Stimulated activated CD8-positive, alpha-beta memory T cell treated with anti-CD3 and anti-CD28 coated beads, Interleukin-7, amount 100 ng/mL, for 24 hours (primary cell): ENCODE measurements around the gene EPS15.
"Not testable (repeated sequence)": the region's sequence is repeated elsewhere in the genome, so short reads cannot be mapped to it uniquely, and the experiment has no call there.

Experiments
- DNase-seq: peaks from one replicate; pipeline ENCODE4 v3.0.0-alpha.2; 2020; ENCODE audit warnings: low read depth

The EPS15 gene

DNA sequence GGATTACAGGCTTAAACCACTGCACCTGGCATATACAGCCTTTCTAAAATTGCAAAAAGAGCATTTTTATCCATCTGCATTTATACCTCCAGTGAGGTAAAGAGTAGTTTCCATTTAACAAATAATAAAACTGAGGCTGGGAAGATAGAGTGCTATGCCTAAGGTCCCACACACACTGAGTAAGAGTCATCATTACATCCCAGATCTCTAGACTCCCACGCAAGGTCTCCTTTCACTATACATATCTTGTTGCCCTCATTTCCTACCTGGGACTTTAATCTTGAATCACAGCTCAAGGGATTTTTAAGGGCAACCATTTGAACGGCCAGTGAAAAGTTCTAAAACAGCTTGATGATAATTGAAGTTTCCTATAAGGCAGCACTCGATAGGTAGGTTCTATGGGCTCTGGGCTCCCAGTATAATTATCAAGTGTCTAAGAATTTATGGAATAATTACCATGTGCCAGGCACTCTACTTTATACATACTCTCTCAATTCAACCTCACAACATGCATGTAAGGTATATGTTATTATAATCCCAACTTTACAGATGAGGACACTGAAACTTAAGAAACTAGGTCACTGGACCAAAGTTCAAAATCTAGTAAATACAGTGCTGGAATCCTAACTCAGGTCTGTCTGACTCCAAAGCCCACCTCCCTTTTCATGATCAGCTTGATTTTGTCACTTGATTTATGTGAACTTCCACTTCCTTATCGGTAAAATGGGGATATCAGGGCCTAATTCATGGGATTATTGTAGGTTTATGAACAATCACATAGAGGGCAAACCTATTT, 23.3 kb upstream of the EPS15 start:
- DNase-seq = no peak

DNA sequence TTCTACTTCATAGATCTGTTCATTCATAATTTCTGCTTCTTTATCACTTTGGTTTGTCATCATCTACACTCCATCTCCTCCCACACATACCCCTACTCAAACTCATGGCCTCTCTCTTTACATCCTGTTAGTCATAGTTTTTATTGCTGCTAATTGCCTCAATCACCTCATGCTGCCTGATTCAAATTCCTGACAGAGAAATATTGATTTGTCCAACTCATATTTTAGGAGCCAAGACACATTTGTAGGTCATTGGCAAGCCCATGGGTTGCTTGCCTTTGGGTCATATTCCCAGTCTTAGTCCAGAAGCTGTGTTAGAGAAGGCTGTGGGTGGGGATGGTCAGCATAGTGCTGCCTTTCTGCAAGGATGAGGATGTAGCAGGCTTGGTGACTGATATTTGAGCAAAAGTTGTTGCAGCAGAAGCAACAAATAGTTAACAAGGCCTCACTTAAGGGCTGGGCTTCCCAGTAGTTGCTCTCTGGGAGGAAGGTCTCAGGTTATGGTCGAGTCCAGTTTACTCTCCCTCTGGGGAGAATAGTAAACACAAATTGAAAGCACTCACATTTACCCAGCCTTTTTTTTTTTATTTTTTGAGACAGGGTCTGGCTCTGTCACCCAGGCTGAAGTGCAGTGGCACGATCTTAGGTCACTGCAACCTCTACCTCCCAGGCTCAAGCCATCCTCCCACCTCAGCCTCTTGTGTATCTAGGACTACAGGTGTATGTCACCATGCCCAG, 22.4 kb upstream of the EPS15 start:
- no peak for DNase-seq

DNA sequence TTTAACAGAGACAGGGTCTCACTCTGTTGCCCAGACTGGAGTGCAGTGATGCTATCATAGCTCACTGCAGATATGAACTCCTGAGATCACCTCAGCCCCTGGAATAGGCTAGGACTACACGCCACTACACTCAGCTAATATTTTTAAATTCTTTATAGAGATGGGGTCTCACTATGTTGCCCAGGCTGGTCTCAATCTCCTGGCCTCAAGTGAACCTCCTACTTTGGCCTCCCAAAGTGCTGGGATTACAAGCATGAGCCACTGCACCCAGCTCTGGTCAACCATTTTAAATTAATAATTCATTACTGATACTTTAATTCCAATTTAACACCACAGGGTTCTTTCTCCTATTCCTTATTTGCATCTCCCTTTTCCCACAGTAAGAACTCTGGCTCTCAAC, 18.5 kb upstream of the EPS15 start:
- DNase-seq = no peak

DNA sequence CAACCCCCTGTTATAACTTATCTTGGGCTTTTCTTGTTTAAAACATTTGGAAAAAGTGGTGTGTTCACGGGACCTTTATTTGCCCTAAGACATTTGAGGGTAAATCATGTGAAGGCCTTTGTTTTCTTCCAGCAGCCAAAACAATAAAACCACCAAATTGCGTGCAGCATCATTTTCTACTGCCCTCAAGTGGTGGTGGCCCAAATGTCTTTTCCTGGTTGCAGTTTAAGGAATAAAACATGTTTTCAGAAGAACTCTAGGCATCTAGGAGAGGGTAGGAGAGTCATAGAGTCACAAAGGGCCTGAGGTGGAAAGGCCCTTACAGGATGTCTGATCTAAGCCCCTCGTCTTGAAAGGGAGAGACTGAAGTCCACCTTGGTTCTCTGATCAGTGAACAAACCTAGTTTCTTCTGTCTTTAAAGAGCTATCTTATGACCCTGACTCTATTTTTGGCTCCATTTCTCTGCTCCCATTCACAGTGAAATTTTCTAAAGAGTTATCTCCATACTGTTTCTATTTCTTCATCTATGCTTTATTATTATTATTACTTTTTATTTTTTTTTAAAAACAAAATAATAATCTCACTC, 16.0 kb upstream of the EPS15 start:
- no peak for DNase-seq

DNA sequence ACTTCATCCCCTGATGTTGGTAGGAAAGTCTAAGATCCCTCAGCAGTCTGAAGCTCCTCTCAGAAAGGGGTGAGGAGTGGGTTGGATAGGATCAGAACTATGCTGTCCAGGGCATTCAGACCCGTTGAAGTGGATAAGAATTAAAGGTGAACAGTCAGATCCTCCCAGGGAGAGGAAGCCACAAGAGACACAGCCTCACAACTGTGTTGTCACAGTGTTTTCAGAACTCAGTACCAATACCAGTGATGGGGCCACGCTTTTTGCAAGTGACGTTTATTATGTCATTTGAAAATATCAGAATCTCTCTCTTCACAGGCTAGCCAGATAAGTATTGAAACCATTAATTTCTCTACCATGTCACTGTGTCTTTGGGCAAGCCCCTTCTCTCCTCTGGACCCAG, 15.4 kb upstream of the EPS15 start:
- DNase-seq = no peak

DNA sequence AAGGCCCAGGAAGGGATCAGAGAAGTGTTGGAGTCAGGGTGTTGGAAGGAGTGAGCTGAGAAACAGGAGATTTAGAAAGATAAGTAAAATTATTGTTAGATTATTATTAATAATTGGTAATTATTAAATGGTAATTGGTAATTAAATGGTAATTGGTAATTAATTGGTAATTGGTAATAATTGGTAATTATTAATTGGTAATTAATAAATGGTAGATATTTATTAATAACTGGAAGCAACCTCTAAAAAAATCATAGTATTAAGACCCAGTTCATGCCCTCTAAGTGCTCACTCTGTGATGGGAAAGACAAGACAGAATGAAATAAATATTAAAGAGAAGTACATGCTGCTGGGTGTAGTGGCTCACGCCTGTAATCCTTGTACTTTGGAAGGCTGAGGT, 13.8 kb upstream of the EPS15 start:
- no peak for DNase-seq

DNA sequence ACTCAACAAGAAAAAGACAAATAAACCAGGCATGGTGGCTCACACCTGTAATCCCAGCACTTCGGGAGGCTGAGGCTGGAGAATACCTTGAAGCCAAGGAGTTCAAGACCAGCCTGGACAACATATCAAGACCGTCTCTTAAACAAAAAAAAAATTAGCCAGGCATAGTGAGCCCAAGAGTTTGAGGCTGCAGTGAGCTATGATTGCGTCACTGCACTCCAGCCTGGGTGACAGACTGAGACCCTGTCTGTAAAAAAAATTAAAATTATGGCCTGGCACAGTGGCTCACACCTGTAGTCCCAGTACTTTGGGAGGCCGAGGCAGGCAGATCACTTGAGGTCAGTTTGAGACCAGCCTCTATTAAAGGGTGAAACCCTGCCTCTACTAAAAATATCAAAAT, 11.4 kb upstream of the EPS15 start:
- DNase-seq = not testable (repeated sequence)

GRCh38 chr1:51527144-51527543, 8.1 kb upstream of the EPS15 start:
- DNase-seq = no peak

GRCh38 chr1:51526248-51526647, 7.2 kb upstream of the EPS15 start:
- no peak for DNase-seq

DNA sequence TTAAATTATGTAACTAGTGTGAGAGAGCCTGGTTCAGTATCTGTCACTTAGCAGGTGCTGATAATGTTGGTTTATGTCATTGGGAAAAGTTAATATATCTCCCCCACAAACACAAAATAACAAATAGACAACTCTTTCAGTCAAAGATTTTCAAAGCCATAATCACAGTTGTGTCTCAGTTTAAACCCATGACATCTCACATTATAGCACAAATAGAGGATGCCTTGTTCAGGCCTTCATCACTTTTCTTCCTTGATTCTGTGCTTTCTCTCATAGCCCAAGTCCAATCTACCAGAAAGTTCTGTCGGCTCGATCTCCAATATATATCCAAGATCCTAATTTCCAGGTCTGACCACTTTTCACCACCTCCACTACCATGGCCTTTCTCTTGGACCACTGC, 6.2 kb upstream of the EPS15 start:
- no peak for DNase-seq

DNA sequence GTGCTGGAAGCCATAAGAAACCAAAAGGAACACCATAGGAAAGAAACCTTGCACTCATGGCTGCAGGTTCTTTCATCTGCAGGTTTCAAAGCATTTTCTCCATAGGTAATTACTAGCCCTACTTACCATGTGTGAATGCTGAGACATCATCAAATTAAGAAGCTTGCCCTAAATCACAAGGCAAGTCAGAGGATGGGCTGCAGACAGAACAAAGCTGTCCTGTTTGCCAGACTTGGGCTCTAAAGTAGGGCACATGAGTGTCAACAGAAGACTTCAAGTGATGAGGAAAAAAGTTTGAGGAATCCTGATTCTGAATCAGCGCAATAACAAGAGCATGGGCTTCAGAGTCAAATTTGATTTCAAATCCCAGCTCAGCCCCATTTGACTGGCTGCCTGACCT, 5.8 kb upstream of the EPS15 start:
- no peak for DNase-seq

GRCh38 chr1:51523931-51524330, 4.9 kb upstream of the EPS15 start:
- no peak for DNase-seq

GRCh38 chr1:51520700-51521248, 1.7 kb upstream of the EPS15 start:
- DNase-seq = no peak

DNA sequence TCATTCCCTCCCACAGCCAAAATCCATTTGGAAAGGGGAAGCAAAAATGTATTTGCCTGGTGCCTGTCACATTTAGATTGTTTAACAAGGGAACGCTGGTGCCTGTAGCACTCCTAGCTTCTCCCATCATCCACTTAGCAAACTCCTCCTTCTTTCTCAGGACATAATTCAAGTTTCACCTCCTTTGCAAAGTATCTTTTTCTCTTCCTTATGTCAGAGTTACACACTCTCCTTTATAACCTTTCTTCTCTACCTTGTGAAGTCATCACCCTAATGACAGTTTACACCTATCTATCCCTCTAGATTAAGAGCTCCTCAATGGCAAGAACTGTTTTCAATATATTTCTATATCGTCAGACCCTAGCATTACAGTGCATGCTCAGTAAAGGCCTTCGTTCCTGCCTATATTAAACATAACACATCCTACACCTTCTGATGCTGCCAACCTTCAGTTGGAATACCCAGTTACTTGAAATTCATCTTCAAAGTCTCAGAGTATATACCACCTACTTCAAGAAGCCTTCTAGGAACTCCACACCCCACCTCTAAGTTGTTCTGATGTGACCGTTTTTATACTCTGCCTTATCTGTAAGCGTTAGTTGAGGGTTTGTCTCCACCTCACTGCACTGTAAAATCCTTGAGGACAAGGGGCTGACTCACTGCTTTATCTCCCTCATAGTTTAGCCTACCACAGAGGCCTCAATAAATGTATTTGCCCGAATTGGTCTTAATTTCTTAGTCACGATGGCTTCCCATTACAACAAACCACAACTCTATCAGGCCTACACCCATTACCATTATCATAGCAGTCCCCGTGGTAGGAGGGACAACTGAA, 1.0 kb upstream of the EPS15 start:
- no peak for DNase-seq

- DNase-seq = peak; percentile 9
Measured at GRCh38 chr1:51518586-51519047, 449 bp downstream of the EPS15 start.

DNA sequence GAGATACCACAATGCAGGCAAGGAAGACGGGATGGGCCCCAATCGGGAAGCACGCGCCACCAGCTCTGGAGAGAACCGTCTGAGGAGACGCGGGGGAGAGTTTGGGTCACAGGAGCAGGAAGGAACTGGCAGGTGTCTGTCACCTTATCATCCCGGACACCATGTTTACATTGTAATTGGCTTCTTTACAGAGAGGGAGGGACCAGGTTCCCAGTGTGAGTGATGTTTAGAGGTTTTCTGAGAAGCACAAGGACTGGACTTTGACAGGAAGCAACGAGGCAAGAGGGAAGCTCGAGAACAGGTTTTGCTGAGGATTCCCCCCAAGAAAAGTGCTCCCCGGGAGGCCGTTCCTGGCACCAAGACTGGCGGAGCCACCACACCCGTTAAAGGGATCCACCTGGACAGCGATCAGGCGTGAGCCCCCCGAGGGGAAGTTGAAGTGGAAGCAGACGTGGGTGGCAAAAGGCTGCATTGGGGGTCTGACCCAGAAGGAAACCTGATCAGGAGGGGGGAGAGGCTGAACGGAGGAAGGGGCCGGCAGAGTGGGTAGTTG, 957 bp downstream of the EPS15 start:
- DNase-seq = no peak

GRCh38 chr1:51517361-51518032, 1.6 kb downstream of the EPS15 start:
- DNase-seq = no peak

GRCh38 chr1:51516649-51517158, 2.4 kb downstream of the EPS15 start:
- DNase-seq = no peak

- no peak for DNase-seq
Measured at GRCh38 chr1:51515982-51516648, 3.0 kb downstream of the EPS15 start.

DNA sequence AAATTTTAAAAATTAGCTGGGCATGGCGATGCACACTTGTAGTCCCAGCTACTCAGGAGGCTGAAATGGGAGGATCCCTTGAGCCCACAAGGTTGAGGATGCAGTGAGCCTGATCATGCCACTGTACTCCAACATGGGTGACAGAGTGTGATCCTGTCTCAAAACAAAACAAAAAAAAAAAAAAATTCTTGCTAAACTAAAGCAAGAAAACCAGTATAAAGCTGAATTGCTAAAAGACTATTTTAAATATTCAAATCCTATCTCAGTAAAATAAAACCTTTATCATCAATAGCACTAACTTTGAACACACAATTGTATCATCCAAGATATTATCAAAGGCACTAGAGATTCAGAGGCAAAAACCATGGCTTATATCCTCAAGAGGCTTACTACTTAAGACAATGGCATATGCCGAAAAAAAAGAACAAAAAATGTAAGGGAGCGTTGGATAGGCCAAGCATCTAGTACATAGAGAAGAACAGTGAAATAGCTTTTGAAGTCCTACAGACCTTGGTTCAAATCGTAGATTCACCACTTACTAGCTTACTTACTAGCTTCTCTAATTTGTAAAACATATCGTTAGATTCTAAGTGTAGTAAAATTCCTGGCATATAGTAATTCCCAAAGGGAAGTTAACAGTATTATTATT, 3.6 kb downstream of the EPS15 start:
- DNase-seq = no peak
